Activated naive CD8-positive, alpha-beta T cell (primary cell): ENCODE results near the gene SHROOM2.

ENCODE experiments used
- H3K27ac Mint-ChIP-seq: one replicate; pipeline ENCODE4 v1.8.0; 2021; ENCODE audit warnings: mixed read lengths
- H3K27me3 Mint-ChIP-seq: one replicate; pipeline ENCODE4 v1.8.0; 2021; ENCODE audit warnings: mixed read lengths
- H3K36me3 Mint-ChIP-seq: one replicate; pipeline ENCODE4 v1.8.0; 2021; ENCODE audit warnings: mixed read lengths
- H3K4me1 Mint-ChIP-seq: one replicate; pipeline ENCODE4 v1.8.0; 2021; ENCODE audit warnings: low read depth, mixed read lengths
- H3K4me3 Mint-ChIP-seq: one replicate; pipeline ENCODE4 v1.8.0; 2021; ENCODE audit warnings: mild to moderate bottlenecking, mixed read lengths
- H3K9me3 Mint-ChIP-seq: one replicate; pipeline ENCODE4 v1.8.0; 2021; ENCODE audit warnings: low read depth, mixed read lengths

Gene SHROOM2

DNA sequence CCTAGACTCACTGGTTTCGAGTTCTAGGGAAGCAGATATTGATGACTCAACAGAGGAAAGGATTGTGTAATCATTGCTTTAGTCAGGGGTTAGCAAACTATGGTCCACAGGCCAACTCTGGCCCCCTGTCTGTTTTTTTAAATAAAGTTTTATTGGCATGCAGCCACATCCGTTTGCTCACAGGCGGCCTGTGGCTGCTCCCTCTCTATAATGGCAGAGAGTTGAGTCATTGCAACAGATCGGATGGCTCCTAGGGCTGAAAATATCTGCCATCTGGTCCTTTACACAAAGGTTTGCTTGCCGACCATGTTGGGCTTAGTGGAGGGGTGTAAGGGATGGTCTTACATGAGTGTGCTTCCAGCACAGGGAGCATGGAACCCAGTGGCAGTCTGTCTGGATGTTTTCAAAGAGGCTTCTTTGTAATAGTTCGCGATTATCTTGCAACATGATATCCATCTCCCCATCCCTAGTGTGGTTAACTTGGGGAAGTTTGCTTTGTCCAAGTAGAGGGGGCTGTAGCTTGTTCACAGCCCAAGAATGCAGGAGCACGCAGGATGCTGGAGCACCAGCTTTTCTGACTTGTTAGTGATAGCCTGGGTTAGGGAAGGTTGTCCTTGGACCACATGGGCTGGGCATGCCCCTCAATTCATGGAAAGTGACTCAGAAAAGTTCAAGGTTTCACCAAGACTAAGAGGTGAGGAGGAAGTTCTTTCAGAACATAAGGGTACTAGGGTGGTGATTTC, 121.6 kb downstream of the SHROOM2 start:
- H3K9me3 Mint-ChIP-seq: no peaks in the 10 kb centered on the region
- no peaks in the 10 kb centered on the region for H3K36me3 Mint-ChIP-seq
- no peak overlapping the region for H3K4me3 Mint-ChIP-seq
- H3K27ac Mint-ChIP-seq: no peak overlapping the region
- H3K4me1 Mint-ChIP-seq: no peaks in the 10 kb centered on the region
- H3K27me3 Mint-ChIP-seq: peaks cover 2% of the 10 kb centered on the region

- H3K27ac Mint-ChIP-seq: no peak overlapping the region
- no peaks in the 10 kb centered on the region for H3K9me3 Mint-ChIP-seq
- no peak overlapping the region for H3K4me3 Mint-ChIP-seq
- no peaks in the 10 kb centered on the region for H3K36me3 Mint-ChIP-seq
- H3K27me3 Mint-ChIP-seq: peaks cover 2% of the 10 kb centered on the region
- no peaks in the 10 kb centered on the region for H3K4me1 Mint-ChIP-seq
These were observed 123.0 kb downstream of the SHROOM2 start for GRCh38 chrX:9909254-9909653.

DNA sequence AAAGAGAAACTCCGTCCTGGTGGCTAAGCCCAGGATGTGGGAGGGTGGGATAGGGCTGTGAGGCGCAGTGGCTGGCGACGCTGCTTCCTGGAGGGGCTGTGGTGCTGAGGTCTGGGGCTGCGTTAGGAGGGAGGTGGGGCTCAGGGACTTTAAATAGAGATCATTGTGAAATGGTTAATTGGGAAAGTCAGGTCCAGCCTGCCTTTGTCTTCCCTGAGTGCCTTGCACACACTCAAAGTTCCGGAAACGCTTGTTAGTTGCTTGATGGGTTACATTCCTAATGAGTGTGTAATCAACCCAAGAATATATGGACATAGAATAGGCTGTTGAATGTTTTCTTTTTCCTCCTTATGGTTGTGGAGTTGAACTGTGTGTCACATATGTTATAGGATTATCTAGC, 125.3 kb downstream of the SHROOM2 start:
- no peak overlapping the region for H3K27ac Mint-ChIP-seq
- H3K4me3 Mint-ChIP-seq: no peak overlapping the region
- H3K9me3 Mint-ChIP-seq: no peaks in the 10 kb centered on the region
- H3K27me3 Mint-ChIP-seq: peaks cover 2% of the 10 kb centered on the region
- no peaks in the 10 kb centered on the region for H3K36me3 Mint-ChIP-seq
- no peaks in the 10 kb centered on the region for H3K4me1 Mint-ChIP-seq

DNA sequence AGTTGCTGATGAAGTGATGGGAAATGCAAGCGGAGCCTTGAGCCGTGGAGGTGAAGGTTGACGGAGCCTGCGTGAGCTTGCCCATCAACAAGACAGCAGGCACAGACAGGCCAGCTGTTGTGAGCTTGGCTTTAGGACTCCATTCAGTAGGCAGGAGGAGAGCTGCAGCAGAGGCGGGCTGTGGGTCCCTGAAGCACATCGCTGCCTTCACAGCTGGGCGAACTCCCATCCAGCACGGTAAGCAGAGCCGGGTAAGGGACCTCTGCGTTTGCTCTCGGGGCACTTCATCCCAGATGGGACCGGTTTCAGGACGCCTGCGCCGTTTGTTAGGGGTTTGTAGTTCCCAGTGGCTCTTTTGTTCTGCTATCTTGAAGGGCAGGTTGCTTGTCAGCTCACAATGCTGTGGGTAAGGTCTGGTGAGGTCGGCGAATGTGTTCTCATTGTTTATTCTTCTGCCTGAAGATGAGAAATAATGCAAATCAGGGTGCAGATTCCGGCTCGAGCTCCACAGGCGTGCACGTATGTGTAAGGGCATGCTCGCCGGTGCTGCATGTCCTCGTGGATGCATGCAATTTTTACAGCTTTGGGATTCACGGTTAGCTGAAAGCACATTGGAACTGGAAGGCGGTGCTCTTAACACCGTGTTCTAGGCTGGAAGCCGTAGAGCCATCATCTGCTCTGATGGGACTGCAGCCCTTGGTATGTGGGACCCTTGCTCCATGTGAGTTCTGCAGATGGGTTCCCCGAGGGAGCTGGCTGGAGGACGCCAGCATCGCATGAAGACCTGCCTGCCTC, 126.3 kb downstream of the SHROOM2 start:
- H3K36me3 Mint-ChIP-seq: no peaks in the 10 kb centered on the region
- no peaks in the 10 kb centered on the region for H3K4me1 Mint-ChIP-seq
- peaks cover 4% of the 10 kb centered on the region for H3K27me3 Mint-ChIP-seq
- no peaks in the 10 kb centered on the region for H3K9me3 Mint-ChIP-seq
- no peak overlapping the region for H3K27ac Mint-ChIP-seq
- no peak overlapping the region for H3K4me3 Mint-ChIP-seq

DNA sequence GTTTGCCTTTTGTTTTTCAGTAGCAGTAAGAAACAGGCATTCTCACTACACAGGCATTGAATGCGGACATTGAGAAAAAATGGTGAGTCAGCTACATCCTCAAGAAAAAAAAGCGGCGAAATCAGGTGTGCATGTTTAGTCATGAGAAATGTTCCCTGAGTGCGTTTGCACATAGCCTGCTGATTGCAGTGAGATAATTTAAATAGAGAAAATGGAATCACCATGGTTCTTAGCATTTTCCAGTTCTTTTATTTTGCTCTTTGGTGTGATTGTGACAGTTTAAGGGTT, 126.9 kb downstream of the SHROOM2 start:
- Mint-ChIP-seq H3K9me3 (no peaks in the 10 kb centered on the region), H3K4me3 (no peak overlapping the region), H3K27me3 (peaks cover 5% of the 10 kb centered on the region), H3K36me3 (no peaks in the 10 kb centered on the region), H3K27ac (no peak overlapping the region), H3K4me1 (no peaks in the 10 kb centered on the region)

GRCh38 chrX:9917861-9918260, 131.6 kb downstream of the SHROOM2 start:
- Mint-ChIP-seq H3K4me1 (no peaks in the 10 kb centered on the region), H3K27ac (no peak overlapping the region), H3K36me3 (no peaks in the 10 kb centered on the region), H3K9me3 (no peaks in the 10 kb centered on the region), H3K4me3 (no peak overlapping the region), H3K27me3 (peaks cover 4% of the 10 kb centered on the region)

- peaks cover 4% of the 10 kb centered on the region for H3K27me3 Mint-ChIP-seq
- H3K4me1 Mint-ChIP-seq: no peaks in the 10 kb centered on the region
- H3K27ac Mint-ChIP-seq: no peak overlapping the region
- no peaks in the 10 kb centered on the region for H3K36me3 Mint-ChIP-seq
- H3K4me3 Mint-ChIP-seq: no peak overlapping the region
- no peaks in the 10 kb centered on the region for H3K9me3 Mint-ChIP-seq
These were observed 133.5 kb downstream of the SHROOM2 start for GRCh38 chrX:9919632-9920172.

DNA sequence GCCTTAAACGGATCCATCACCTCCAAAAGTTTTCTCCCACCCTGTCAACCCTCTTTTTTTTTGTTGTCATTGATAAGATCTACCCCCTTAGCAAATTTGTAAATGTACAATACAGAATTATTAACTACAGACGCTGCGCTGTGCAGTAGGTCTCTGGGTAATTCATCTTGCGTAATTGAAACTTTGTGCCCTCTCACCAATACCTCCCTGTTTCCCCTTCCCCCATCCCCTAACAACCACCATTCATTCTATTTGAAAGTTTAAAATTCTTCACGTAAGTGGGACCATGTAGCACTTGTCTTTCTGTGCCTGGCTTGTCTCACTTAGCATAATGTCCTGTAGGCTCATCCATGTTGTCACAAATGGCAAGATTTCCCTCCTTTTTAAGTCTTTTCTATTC, 135.2 kb downstream of the SHROOM2 start:
- Mint-ChIP-seq H3K36me3 (no peaks in the 10 kb centered on the region), H3K4me1 (no peaks in the 10 kb centered on the region)

DNA sequence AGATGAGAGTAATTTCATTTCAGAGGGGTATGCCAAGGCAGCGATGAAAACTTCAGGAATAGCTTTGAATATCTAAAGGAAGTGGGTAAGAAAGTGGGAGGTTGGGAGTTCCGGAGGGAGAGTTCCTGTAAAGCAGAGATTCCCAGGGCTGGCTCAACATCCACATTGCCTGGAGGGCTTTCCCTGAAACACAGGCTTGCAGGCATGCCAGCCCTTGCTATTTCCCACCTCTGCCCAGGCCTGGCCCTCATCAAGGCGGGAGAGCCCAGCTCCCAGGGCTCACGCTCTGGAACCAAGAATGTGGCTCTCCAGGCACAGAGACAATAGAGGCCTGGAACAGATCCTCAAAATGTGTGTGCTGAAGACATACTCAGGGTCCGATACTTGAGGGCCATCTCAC, 137.1 kb downstream of the SHROOM2 start:
- Mint-ChIP-seq H3K36me3 (no peaks in the 10 kb centered on the region), H3K9me3 (no peaks in the 10 kb centered on the region)

More for the DNA sequence above, 135.2 kb downstream of the SHROOM2 start:
- H3K27me3 Mint-ChIP-seq: peaks cover 4% of the 10 kb centered on the region
- H3K9me3 Mint-ChIP-seq: no peaks in the 10 kb centered on the region
- H3K27ac Mint-ChIP-seq: no peak overlapping the region
- H3K4me3 Mint-ChIP-seq: no peak overlapping the region

GRCh38 chrX:9926002-9926401, 139.8 kb downstream of the SHROOM2 start:
- H3K27me3 Mint-ChIP-seq: peaks cover 2% of the 10 kb centered on the region
- no peaks in the 10 kb centered on the region for H3K4me1 Mint-ChIP-seq

More for the DNA sequence above, 137.1 kb downstream of the SHROOM2 start:
- no peak overlapping the region for H3K27ac Mint-ChIP-seq
- H3K4me3 Mint-ChIP-seq: no peak overlapping the region
- H3K27me3 Mint-ChIP-seq: peaks cover 2% of the 10 kb centered on the region
- no peaks in the 10 kb centered on the region for H3K4me1 Mint-ChIP-seq

DNA sequence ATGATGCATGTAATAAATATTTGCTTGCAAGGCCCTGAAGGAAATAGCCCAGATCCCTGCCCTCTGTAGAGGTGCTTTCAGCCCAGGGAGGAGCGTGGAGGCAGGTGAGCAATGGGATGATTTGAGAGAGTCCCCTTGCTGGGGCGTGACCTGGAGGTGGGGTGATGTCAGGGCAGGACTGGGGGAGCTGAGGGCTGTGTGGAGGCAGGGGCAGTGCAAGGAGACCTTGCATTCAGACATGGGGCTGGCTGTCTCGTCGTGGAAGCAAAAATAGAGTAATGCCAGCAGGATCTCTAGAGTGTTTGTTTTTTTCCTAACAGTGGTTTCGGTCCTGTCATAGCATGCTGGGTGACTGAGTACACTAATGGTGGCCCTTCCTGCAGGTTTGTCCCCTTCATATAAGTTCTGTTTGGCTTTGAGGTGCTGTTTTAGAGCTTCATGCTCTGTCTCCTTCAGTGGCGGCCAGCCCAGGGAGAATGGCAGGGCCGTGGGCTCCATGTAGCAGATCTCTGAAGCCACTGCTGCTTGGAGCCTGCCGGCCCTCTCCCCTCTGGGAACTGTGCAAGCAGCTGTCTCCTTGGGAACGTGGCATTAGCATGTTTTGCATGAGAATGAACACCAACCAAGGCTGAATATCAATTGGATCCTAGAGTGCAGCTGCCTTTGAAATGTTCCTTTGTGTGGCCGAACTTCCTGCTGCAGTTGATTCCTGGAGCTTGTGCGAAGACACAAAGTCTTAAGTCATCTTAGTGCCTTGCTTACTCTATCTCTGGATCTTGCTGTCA, 141.7 kb downstream of the SHROOM2 start:
- no peaks in the 10 kb centered on the region for H3K9me3 Mint-ChIP-seq
- H3K36me3 Mint-ChIP-seq: no peaks in the 10 kb centered on the region
- H3K4me1 Mint-ChIP-seq: no peaks in the 10 kb centered on the region
- no peak overlapping the region for H3K27ac Mint-ChIP-seq
- H3K4me3 Mint-ChIP-seq: no peak overlapping the region
- H3K27me3 Mint-ChIP-seq: no peaks in the 10 kb centered on the region

More at GRCh38 chrX:9926002-9926401, 139.8 kb downstream of the SHROOM2 start:
- Mint-ChIP-seq H3K27ac (no peak overlapping the region), H3K4me3 (no peak overlapping the region), H3K36me3 (no peaks in the 10 kb centered on the region), H3K9me3 (no peaks in the 10 kb centered on the region)

DNA sequence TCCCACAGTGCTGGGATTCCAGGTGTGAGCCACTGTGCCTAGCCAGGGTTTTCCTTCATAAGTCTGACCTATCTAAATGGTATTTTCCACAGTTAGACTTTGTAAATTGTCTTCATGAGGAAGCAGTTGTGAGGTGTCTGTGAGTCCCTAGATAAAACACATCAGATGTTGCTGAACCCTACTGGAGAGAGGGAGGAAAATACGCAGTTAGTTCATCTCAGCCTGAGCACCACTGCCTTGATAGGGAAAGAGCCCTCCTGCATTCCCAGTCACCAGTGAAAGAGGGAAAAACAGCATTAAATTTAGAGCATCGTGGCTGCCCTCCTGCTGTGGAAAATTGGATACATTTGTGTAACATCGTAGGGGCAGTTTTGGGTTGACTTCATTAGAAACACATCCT, 149.2 kb downstream of the SHROOM2 start:
- no peaks in the 10 kb centered on the region for H3K36me3 Mint-ChIP-seq
- H3K9me3 Mint-ChIP-seq: no peaks in the 10 kb centered on the region
- no peaks in the 10 kb centered on the region for H3K4me1 Mint-ChIP-seq
- no peak overlapping the region for H3K27ac Mint-ChIP-seq
- no peaks in the 10 kb centered on the region for H3K27me3 Mint-ChIP-seq
- no peak overlapping the region for H3K4me3 Mint-ChIP-seq

DNA sequence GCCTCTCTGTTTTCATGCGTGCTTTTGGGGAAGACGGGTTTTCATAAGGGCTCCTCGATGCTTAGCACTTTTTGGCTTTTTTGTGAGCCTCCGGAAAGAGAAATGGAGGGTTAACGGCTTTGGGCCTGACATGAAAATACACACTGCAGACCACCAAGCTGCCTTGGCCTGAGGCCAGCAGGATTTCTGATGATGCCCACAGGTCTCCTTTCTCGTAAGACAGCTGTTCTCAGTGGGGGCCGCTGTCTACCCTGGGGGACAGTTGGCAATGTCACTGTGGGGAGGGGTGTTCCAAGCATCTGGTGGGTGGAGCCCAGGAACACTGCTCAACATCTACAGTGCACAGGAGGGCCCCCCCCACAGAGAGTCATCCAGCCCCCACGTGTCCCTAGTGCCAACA, 151.5 kb downstream of the SHROOM2 start:
- Mint-ChIP-seq H3K9me3 (no peaks in the 10 kb centered on the region), H3K27me3 (no peaks in the 10 kb centered on the region), H3K4me3 (no peak overlapping the region), H3K27ac (no peak overlapping the region), H3K4me1 (peaks cover 11% of the 10 kb centered on the region), H3K36me3 (no peaks in the 10 kb centered on the region)

GRCh38 chrX:9938516-9938915, 152.3 kb downstream of the SHROOM2 start:
- H3K4me1 Mint-ChIP-seq: peaks cover 17% of the 10 kb centered on the region
- H3K27ac Mint-ChIP-seq: no peak overlapping the region
- H3K36me3 Mint-ChIP-seq: no peaks in the 10 kb centered on the region
- no peaks in the 10 kb centered on the region for H3K9me3 Mint-ChIP-seq
- no peak overlapping the region for H3K4me3 Mint-ChIP-seq
- H3K27me3 Mint-ChIP-seq: peaks cover 4% of the 10 kb centered on the region

DNA sequence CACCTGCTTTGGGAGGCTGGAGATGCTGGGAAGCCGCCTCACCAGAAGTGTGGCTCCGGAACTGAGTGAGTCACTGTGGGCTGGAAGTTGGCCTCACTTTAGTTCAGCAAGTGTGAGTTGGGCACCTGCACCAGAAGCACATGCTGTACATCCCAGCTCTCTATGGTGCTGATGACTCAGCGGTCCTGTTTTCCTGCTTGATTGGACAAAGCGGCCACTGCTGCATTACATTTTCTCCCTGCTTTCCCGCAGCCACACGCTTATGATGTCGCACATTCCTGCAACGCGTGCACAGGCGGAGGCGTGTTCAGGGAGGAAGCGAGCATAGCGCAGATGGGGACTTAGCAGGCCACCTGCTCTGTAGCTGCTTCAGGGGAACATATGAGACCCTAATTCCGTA, 154.2 kb downstream of the SHROOM2 start:
- H3K4me3 Mint-ChIP-seq: no peak overlapping the region
- H3K27me3 Mint-ChIP-seq: peaks cover 4% of the 10 kb centered on the region
- no peaks in the 10 kb centered on the region for H3K36me3 Mint-ChIP-seq
- H3K9me3 Mint-ChIP-seq: no peaks in the 10 kb centered on the region
- H3K4me1 Mint-ChIP-seq: peaks cover 17% of the 10 kb centered on the region
- no peak overlapping the region for H3K27ac Mint-ChIP-seq
